ENCODE data around the gene GRM3.

Gene GRM3

GRCh38 chr7:86747698-86748097 is 104.0 kb downstream of the GRM3 start:
- ChIA-PET CTCF (interaction anchor here (1.2 kb wide), 1 partner anchor 16 kb away, joined by 3 read pairs; no protein-coding TSS in a partner anchor), POLR2A (no interaction called here)
- Histone ChIP-seq H3K27me3 (replicated peaks in 2 of 5; ENCODE audit: control insufficient read depth in 4 of 5, insufficient read depth in 5 of 5, low read length in 4 of 5) (no peaks in the 10 kb centered on the region), H3K27ac (ENCODE audit: insufficient read depth in 1 of 2, low read depth in 1 of 2, low read length in 2 of 2, poor library complexity in 1 of 2, severe bottlenecking in 2 of 2) (no peak overlapping the region), H3K36me3 (ENCODE audit: control insufficient read depth in 4 of 4, insufficient read depth in 4 of 4, low read length in 3 of 4) (no peaks in the 10 kb centered on the region), H3K4me1 (ENCODE audit: control extremely low read depth in 1 of 4, control insufficient read depth in 4 of 4, insufficient read depth in 4 of 4, low read length in 3 of 4) (peaks cover 0 to 2% (median 0%) of the 10 kb centered on the region in 4 experiments), H3K9me3 (ENCODE audit: control extremely low read depth in 1 of 5, control insufficient read depth in 4 of 5, insufficient read depth in 2 of 5, low read depth in 1 of 5, low read length in 4 of 5) (no peaks in the 10 kb centered on the region), H3K4me3 (ENCODE audit: control insufficient read depth in 1 of 7, extremely low read depth in 1 of 7, insufficient read depth in 4 of 7, low read depth in 2 of 7, low read length in 6 of 7) (no peak overlapping the region)
- no CpG with 5 or more reads among the region's 3 CpGs for WGBS (ENCODE audit: insufficient coverage)
- DNase-seq: no peak

- CTCF ChIA-PET: interaction anchor here (1.2 kb wide), 1 partner anchor 16 kb away, joined by 3 read pairs; no protein-coding TSS in a partner anchor
- WGBS (ENCODE audit: insufficient coverage): no CpG with 5 or more reads among the region's 4 CpGs
Measured at GRCh38 chr7:86748201-86748600, 104.5 kb downstream of the GRM3 start.

GRCh38 chr7:86748843-86749719 is 105.4 kb downstream of the GRM3 start:
- H3K27me3 ChIP-seq (replicated peaks in 2 of 5; ENCODE audit: control insufficient read depth in 4 of 5, insufficient read depth in 5 of 5, low read length in 4 of 5): no peaks in the 10 kb centered on the region
- H3K4me1 ChIP-seq (ENCODE audit: control extremely low read depth in 1 of 4, control insufficient read depth in 4 of 4, insufficient read depth in 4 of 4, low read length in 3 of 4): peaks cover 0 to 2% (median 0%) of the 10 kb centered on the region in 4 experiments
- 94% methylated on average over 4 of the region's 7 CpGs for WGBS (ENCODE audit: insufficient coverage)
- H3K9me3 ChIP-seq (ENCODE audit: control extremely low read depth in 1 of 5, control insufficient read depth in 4 of 5, insufficient read depth in 2 of 5, low read depth in 1 of 5, low read length in 4 of 5): no peaks in the 10 kb centered on the region
- POLR2A ChIA-PET: no interaction called here
- H3K36me3 ChIP-seq (ENCODE audit: control insufficient read depth in 4 of 4, insufficient read depth in 4 of 4, low read length in 3 of 4): no peaks in the 10 kb centered on the region
- CTCF ChIA-PET: no interaction called here
- DNase-seq: no peak
- H3K27ac ChIP-seq (ENCODE audit: insufficient read depth in 1 of 2, low read depth in 1 of 2, low read length in 2 of 2, poor library complexity in 1 of 2, severe bottlenecking in 2 of 2): no peak overlapping the region
- no peak overlapping the region for H3K4me3 ChIP-seq (ENCODE audit: control insufficient read depth in 1 of 7, extremely low read depth in 1 of 7, insufficient read depth in 4 of 7, low read depth in 2 of 7, low read length in 6 of 7)

More at GRCh38 chr7:86748201-86748600, 104.5 kb downstream of the GRM3 start:
- DNase-seq: no peak
- Histone ChIP-seq H3K27me3 (replicated peaks in 2 of 5; ENCODE audit: control insufficient read depth in 4 of 5, insufficient read depth in 5 of 5, low read length in 4 of 5) (no peaks in the 10 kb centered on the region), H3K36me3 (ENCODE audit: control insufficient read depth in 4 of 4, insufficient read depth in 4 of 4, low read length in 3 of 4) (no peaks in the 10 kb centered on the region), H3K27ac (ENCODE audit: insufficient read depth in 1 of 2, low read depth in 1 of 2, low read length in 2 of 2, poor library complexity in 1 of 2, severe bottlenecking in 2 of 2) (no peak overlapping the region), H3K4me3 (ENCODE audit: control insufficient read depth in 1 of 7, extremely low read depth in 1 of 7, insufficient read depth in 4 of 7, low read depth in 2 of 7, low read length in 6 of 7) (no peak overlapping the region), H3K4me1 (ENCODE audit: control extremely low read depth in 1 of 4, control insufficient read depth in 4 of 4, insufficient read depth in 4 of 4, low read length in 3 of 4) (peaks cover 0 to 2% (median 0%) of the 10 kb centered on the region in 4 experiments), H3K9me3 (ENCODE audit: control extremely low read depth in 1 of 5, control insufficient read depth in 4 of 5, insufficient read depth in 2 of 5, low read depth in 1 of 5, low read length in 4 of 5) (no peaks in the 10 kb centered on the region)
- POLR2A ChIA-PET: no interaction called here

- ChIA-PET POLR2A (no interaction called here), CTCF (no interaction called here)
- peaks cover 0 to 2% (median 0%) of the 10 kb centered on the region in 4 experiments for H3K4me1 ChIP-seq (ENCODE audit: control extremely low read depth in 1 of 4, control insufficient read depth in 4 of 4, insufficient read depth in 4 of 4, low read length in 3 of 4)
- H3K27ac ChIP-seq (ENCODE audit: insufficient read depth in 1 of 2, low read depth in 1 of 2, low read length in 2 of 2, poor library complexity in 1 of 2, severe bottlenecking in 2 of 2): no peak overlapping the region
- H3K9me3 ChIP-seq (ENCODE audit: control extremely low read depth in 1 of 5, control insufficient read depth in 4 of 5, insufficient read depth in 2 of 5, low read depth in 1 of 5, low read length in 4 of 5): no peaks in the 10 kb centered on the region
- no peaks in the 10 kb centered on the region for H3K36me3 ChIP-seq (ENCODE audit: control insufficient read depth in 4 of 4, insufficient read depth in 4 of 4, low read length in 3 of 4)
- no peaks in the 10 kb centered on the region for H3K27me3 ChIP-seq (replicated peaks in 2 of 5; ENCODE audit: control insufficient read depth in 4 of 5, insufficient read depth in 5 of 5, low read length in 4 of 5)
- 94% methylated on average over 2 of the region's 4 CpGs for WGBS (ENCODE audit: insufficient coverage)
- H3K4me3 ChIP-seq (ENCODE audit: control insufficient read depth in 1 of 7, extremely low read depth in 1 of 7, insufficient read depth in 4 of 7, low read depth in 2 of 7, low read length in 6 of 7): no peak overlapping the region
- DNase-seq: no peak
Measured at GRCh38 chr7:86749741-86750665, 106.3 kb downstream of the GRM3 start.

GRCh38 chr7:86760236-86760635 is 116.5 kb downstream of the GRM3 start:
- H3K36me3 ChIP-seq (ENCODE audit: control insufficient read depth in 4 of 4, insufficient read depth in 4 of 4, low read length in 3 of 4): no peaks in the 10 kb centered on the region
- ChIA-PET CTCF (no interaction called here), POLR2A (interaction anchor here (0.6 kb wide), 1 partner anchor 96 kb away, joined by 3 read pairs; no protein-coding TSS in a partner anchor)
- no peaks in the 10 kb centered on the region for H3K27me3 ChIP-seq (replicated peaks in 2 of 5; ENCODE audit: control insufficient read depth in 4 of 5, insufficient read depth in 5 of 5, low read length in 4 of 5)
- H3K4me3 ChIP-seq (ENCODE audit: control insufficient read depth in 1 of 7, extremely low read depth in 1 of 7, insufficient read depth in 4 of 7, low read depth in 2 of 7, low read length in 6 of 7): no peak overlapping the region
- DNase-seq: peak in 2 of 3 donors; percentile 19 to 40
- H3K4me1 ChIP-seq (ENCODE audit: control extremely low read depth in 1 of 4, control insufficient read depth in 4 of 4, insufficient read depth in 4 of 4, low read length in 3 of 4): no peaks in the 10 kb centered on the region
- peaks cover 0 to 1% (median 0%) of the 10 kb centered on the region in 5 experiments for H3K9me3 ChIP-seq (ENCODE audit: control extremely low read depth in 1 of 5, control insufficient read depth in 4 of 5, insufficient read depth in 2 of 5, low read depth in 1 of 5, low read length in 4 of 5)
- 30% methylated on average over 3 of the region's 4 CpGs for WGBS (ENCODE audit: insufficient coverage)
- H3K27ac ChIP-seq (ENCODE audit: insufficient read depth in 1 of 2, low read depth in 1 of 2, low read length in 2 of 2, poor library complexity in 1 of 2, severe bottlenecking in 2 of 2): no peak overlapping the region

GRCh38 chr7:86762129-86762528 is 118.4 kb downstream of the GRM3 start:
- no peaks in the 10 kb centered on the region for H3K36me3 ChIP-seq (ENCODE audit: control insufficient read depth in 4 of 4, insufficient read depth in 4 of 4, low read length in 3 of 4)
- DNase-seq: no peak
- H3K27ac ChIP-seq (ENCODE audit: insufficient read depth in 1 of 2, low read depth in 1 of 2, low read length in 2 of 2, poor library complexity in 1 of 2, severe bottlenecking in 2 of 2): no peak overlapping the region
- POLR2A ChIA-PET: no interaction called here
- peaks cover 0 to 1% (median 0%) of the 10 kb centered on the region in 5 experiments for H3K9me3 ChIP-seq (ENCODE audit: control extremely low read depth in 1 of 5, control insufficient read depth in 4 of 5, insufficient read depth in 2 of 5, low read depth in 1 of 5, low read length in 4 of 5)
- 100% methylated on average over 1 of the region's 2 CpGs for WGBS (ENCODE audit: insufficient coverage)
- H3K27me3 ChIP-seq (replicated peaks in 2 of 5; ENCODE audit: control insufficient read depth in 4 of 5, insufficient read depth in 5 of 5, low read length in 4 of 5): no peaks in the 10 kb centered on the region
- no peak overlapping the region for H3K4me3 ChIP-seq (ENCODE audit: control insufficient read depth in 1 of 7, extremely low read depth in 1 of 7, insufficient read depth in 4 of 7, low read depth in 2 of 7, low read length in 6 of 7)
- H3K4me1 ChIP-seq (ENCODE audit: control extremely low read depth in 1 of 4, control insufficient read depth in 4 of 4, insufficient read depth in 4 of 4, low read length in 3 of 4): no peaks in the 10 kb centered on the region
- CTCF ChIA-PET: no interaction called here

All from common myeloid progenitor, CD34-positive (primary cell).